Activated CD8-positive, alpha-beta memory T cell treated with anti-CD3 and anti-CD28 coated beads for 36 hours (primary cell): Measurements from ENCODE around the gene CT47C1. TPM values are rescaled to one million over a fixed set of nuclear protein-coding genes. Genes with fewer than 3 reads are reported as not detected.
"Not testable (repeated sequence)": the region's sequence is repeated elsewhere in the genome, so short reads cannot be mapped to it uniquely, and the experiment has no call there.

ENCODE experiments used
- CTCF ChIA-PET: fragments of 350-600 bp; sonication (Branson Sonifier 250); formaldehyde crosslinking; loops from one replicate; lab custom pipeline; 2021; ENCODE audit warnings: antibody characterized with exemption; lab: Charles Lee
- POLR2A ChIA-PET: fragments of 350-600 bp; sonication (Branson Sonifier 250); formaldehyde crosslinking; loops from one replicate; lab custom pipeline; 2021; ENCODE audit warnings: antibody characterized with exemption; lab: Charles Lee
- total RNA-seq, 2 experiments: library from RNA; stranded (reverse); gene quantifications; one replicate each; pipeline ENCODE4 v1.2.3, GENCODE V29; 2021

CT47C1 gene
- not detected for total RNA-seq

- ChIA-PET POLR2A (no interaction called here), CTCF (no interaction called here)
These were observed at the start of gene CT47C1 for GRCh38 chrX:119072744-119073143. CT47C1 (plus strand) TSS chrX:119072993; CDS start chrX:119073226, 233 bp downstream.

GRCh38 chrX:119025900-119026299, 46.9 kb upstream of the CT47C1 start:
- CTCF ChIA-PET, result no interaction called here
- POLR2A ChIA-PET, result no interaction called here

GRCh38 chrX:119026344-119026743, 46.4 kb upstream of the CT47C1 start:
- CTCF ChIA-PET, POLR2A ChIA-PET: not testable (repeated sequence)

- POLR2A ChIA-PET, CTCF ChIA-PET: not testable (repeated sequence)
These were observed 44.6 kb upstream of the CT47C1 start for GRCh38 chrX:119027960-119028732.

- CTCF ChIA-PET, result no interaction called here
- POLR2A ChIA-PET, result no interaction called here
These were observed 44.0 kb upstream of the CT47C1 start for GRCh38 chrX:119028733-119029330.

GRCh38 chrX:119029656-119030055, 43.1 kb upstream of the CT47C1 start:
- CTCF ChIA-PET, POLR2A ChIA-PET: not testable (repeated sequence)

GRCh38 chrX:119030990-119031389, 41.8 kb upstream of the CT47C1 start:
- ChIA-PET CTCF (no interaction called here), POLR2A (no interaction called here)

- CTCF ChIA-PET, result no interaction called here
These were observed 36.4 kb upstream of the CT47C1 start for GRCh38 chrX:119036107-119037029.

GRCh38 chrX:119040432-119040831, 32.4 kb upstream of the CT47C1 start:
- ChIA-PET CTCF (no interaction called here), POLR2A (no interaction called here)

More at GRCh38 chrX:119036107-119037029, 36.4 kb upstream of the CT47C1 start:
- POLR2A ChIA-PET, result no interaction called here

- ChIA-PET CTCF (no interaction called here), POLR2A (no interaction called here)
These were observed 31.6 kb upstream of the CT47C1 start for GRCh38 chrX:119041175-119041574.

- ChIA-PET CTCF (no interaction called here), POLR2A (no interaction called here)
These were observed 30.8 kb upstream of the CT47C1 start for GRCh38 chrX:119042040-119042439.

GRCh38 chrX:119042996-119043395, 29.8 kb upstream of the CT47C1 start:
- ChIA-PET CTCF (no interaction called here), POLR2A (no interaction called here)

- ChIA-PET POLR2A (no interaction called here), CTCF (no interaction called here)
These were observed 26.9 kb upstream of the CT47C1 start for GRCh38 chrX:119045884-119046283.

GRCh38 chrX:119055687-119056086, 17.1 kb upstream of the CT47C1 start:
- CTCF ChIA-PET, result no interaction called here
- POLR2A ChIA-PET, result no interaction called here

GRCh38 chrX:119062750-119063374, 9.9 kb upstream of the CT47C1 start:
- ChIA-PET CTCF (no interaction called here), POLR2A (no interaction called here)

GRCh38 chrX:119063428-119063827, 9.4 kb upstream of the CT47C1 start:
- ChIA-PET POLR2A (no interaction called here), CTCF (no interaction called here)

GRCh38 chrX:119067023-119067739, 5.6 kb upstream of the CT47C1 start:
- ChIA-PET CTCF (interaction anchor here (0.6 to 1.1 kb wide), 5 partner anchors 95 to 608 kb away, joined by 3 to 4 read pairs (median 3); no protein-coding TSS in a partner anchor), POLR2A (no interaction called here)

- ChIA-PET POLR2A (no interaction called here), CTCF (no interaction called here)
These were observed 3.7 kb upstream of the CT47C1 start for GRCh38 chrX:119069128-119069527.

- ChIA-PET POLR2A (no interaction called here), CTCF (no interaction called here)
These were observed 3.0 kb upstream of the CT47C1 start for GRCh38 chrX:119069762-119070161.
